Measurements from ENCODE around the gene LCP2.

GRCh38 chr5:170252109-170252508 lies 45.5 kb downstream of the LCP2 start:
- TF ChIP-seq CTCF (conservative IDR thresholded peaks at IDR 0.05 in 1 of 2, IDR thresholded peaks at IDR 0.05 in 1 of 2; ENCODE audit: extremely low read depth in 1 of 2, insufficient read depth in 1 of 2, low read depth in 1 of 2, low read length in 2 of 2) (no peak), EZH2 (IDR thresholded peaks at IDR 0.05; ENCODE audit: borderline replicate concordance, low read length) (no peak)
